ENCODE measurements around the gene TMEM237. TPM values are rescaled to one million over a fixed set of nuclear protein-coding genes. Genes with fewer than 3 reads are reported as not detected.
A peak's percentile ranks its signal among the peaks of the same experiment; 100 is the strongest.

Gene TMEM237
- total RNA-seq, 1 experiment from 2014 or later = 30.6 TPM

DNA sequence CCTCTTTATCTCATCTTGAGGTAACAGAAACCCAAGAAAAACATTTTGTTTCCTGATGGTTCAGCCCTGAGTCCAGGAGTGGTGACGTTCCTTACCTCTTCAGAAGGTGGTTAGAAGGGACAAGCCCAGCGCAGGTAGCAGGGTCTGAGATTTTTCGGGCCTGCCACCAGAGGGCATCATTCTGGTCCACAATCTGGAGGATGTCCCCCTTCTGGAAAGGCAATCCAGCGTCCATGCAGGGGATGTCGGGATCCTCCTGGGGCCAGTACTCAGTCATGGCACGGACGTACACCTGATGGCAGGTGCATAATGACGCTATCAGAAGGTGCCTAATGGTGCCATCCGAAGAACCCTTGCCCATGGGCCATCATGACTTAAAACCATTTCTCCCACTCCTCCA, 37.4 kb upstream of the TMEM237 start:
- CTCF ChIA-PET = no interaction called here

DNA sequence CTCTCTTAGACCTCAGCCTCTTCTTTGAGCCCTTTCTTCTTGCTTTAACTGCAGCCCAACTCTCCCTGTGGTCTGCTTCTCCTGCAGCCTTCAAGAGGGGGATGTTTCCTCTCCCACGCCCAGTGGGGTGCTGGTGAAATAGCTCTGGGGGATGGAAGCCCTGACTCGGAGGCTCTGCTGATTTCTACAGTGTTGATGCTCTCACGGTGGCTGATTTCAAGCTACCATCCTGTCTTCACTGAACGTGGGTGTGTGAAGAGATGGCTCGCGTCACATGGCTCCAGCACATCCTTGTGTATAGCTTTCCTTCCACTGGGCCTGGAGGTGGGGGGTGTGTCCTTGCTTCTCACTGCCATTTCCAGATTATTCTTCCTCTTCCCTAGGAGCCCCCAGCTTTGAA, 35.1 kb upstream of the TMEM237 start:
- POLR2A ChIA-PET = no interaction called here
- intact Hi-C loops (cut with micrococcal nuclease; ENCODE audit: unreplicated experiment) = no loop called here
- Histone ChIP-seq H3K4me3 (ENCODE audit: low read depth in 2 of 2, low read length in 2 of 2) (no peak overlapping the region), H3K27me3 (ENCODE audit: control insufficient read depth, insufficient read depth, low read length) (no peaks in the 10 kb centered on the region), H3K27ac (ENCODE audit: low read length) (no peak overlapping the region), H3K4me1 (ENCODE audit: control insufficient read depth, insufficient read depth, low read length) (no peaks in the 10 kb centered on the region), H3K9me3 (ENCODE audit: control insufficient read depth, insufficient read depth, low read depth, low read length) (no peaks in the 10 kb centered on the region), H3K36me3 (ENCODE audit: control insufficient read depth, insufficient read depth, low read length) (no peaks in the 10 kb centered on the region)
- in situ Hi-C loops (cut with HindIII; ENCODE audit: low pct_unique_long_range_greater_than_20kb, low sequenced_read_pairs) = no loop called here
- CTCF ChIA-PET = no interaction called here
- BruUV-seq (replicated peaks) = no TSS peak
- ATAC-seq = no peak
- TF ChIP-seq POLR2AphosphoS5 (IDR thresholded peaks at IDR 0.05; ENCODE audit: low read depth, low read length) = no peak
- no peak for TF ChIP-seq TCF7L2 (IDR thresholded peaks at IDR 0.05; ENCODE audit: low read depth, low read length)
- TF ChIP-seq, protein P1, sequence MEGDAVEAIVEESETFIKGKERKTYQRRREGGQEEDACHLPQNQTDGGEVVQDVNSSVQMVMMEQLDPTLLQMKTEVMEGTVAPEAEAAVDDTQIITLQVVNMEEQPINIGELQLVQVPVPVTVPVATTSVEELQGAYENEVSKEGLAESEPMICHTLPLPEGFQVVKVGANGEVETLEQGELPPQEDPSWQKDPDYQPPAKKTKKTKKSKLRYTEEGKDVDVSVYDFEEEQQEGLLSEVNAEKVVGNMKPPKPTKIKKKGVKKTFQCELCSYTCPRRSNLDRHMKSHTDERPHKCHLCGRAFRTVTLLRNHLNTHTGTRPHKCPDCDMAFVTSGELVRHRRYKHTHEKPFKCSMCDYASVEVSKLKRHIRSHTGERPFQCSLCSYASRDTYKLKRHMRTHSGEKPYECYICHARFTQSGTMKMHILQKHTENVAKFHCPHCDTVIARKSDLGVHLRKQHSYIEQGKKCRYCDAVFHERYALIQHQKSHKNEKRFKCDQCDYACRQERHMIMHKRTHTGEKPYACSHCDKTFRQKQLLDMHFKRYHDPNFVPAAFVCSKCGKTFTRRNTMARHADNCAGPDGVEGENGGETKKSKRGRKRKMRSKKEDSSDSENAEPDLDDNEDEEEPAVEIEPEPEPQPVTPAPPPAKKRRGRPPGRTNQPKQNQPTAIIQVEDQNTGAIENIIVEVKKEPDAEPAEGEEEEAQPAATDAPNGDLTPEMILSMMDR (IDR thresholded peaks at IDR 0.05) = no peak
- TF ChIP-seq, protein P2, sequence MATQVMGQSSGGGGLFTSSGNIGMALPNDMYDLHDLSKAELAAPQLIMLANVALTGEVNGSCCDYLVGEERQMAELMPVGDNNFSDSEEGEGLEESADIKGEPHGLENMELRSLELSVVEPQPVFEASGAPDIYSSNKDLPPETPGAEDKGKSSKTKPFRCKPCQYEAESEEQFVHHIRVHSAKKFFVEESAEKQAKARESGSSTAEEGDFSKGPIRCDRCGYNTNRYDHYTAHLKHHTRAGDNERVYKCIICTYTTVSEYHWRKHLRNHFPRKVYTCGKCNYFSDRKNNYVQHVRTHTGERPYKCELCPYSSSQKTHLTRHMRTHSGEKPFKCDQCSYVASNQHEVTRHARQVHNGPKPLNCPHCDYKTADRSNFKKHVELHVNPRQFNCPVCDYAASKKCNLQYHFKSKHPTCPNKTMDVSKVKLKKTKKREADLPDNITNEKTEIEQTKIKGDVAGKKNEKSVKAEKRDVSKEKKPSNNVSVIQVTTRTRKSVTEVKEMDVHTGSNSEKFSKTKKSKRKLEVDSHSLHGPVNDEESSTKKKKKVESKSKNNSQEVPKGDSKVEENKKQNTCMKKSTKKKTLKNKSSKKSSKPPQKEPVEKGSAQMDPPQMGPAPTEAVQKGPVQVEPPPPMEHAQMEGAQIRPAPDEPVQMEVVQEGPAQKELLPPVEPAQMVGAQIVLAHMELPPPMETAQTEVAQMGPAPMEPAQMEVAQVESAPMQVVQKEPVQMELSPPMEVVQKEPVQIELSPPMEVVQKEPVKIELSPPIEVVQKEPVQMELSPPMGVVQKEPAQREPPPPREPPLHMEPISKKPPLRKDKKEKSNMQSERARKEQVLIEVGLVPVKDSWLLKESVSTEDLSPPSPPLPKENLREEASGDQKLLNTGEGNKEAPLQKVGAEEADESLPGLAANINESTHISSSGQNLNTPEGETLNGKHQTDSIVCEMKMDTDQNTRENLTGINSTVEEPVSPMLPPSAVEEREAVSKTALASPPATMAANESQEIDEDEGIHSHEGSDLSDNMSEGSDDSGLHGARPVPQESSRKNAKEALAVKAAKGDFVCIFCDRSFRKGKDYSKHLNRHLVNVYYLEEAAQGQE (IDR thresholded peaks at IDR 0.05; ENCODE audit: insufficient read depth in 1 of 2, low read depth in 2 of 2, low read length in 1 of 2) = no peak
- no peak for TF ChIP-seq SIN3A (IDR thresholded peaks at IDR 0.05; ENCODE audit: borderline replicate concordance, insufficient read depth, low read depth, low read length)
- DNase-seq (ENCODE audit: low read depth, low spot score) = no peak

More for the DNA sequence above, 37.4 kb upstream of the TMEM237 start:
- ATAC-seq (0 out of 2 replicates have a peak, but pooled peaks have one; percentile 42), DNase-seq (ENCODE audit: low read depth, low spot score) (no peak)
- TF ChIP-seq, protein P2 (IDR thresholded peaks at IDR 0.05; ENCODE audit: insufficient read depth in 1 of 2, low read depth in 2 of 2, low read length in 1 of 2) = no peak
- TF ChIP-seq, protein P1 (IDR thresholded peaks at IDR 0.05) = peak; percentile 66
- Histone ChIP-seq H3K27ac (ENCODE audit: low read length) (no peak overlapping the region), H3K4me1 (ENCODE audit: control insufficient read depth, insufficient read depth, low read length) (no peaks in the 10 kb centered on the region), H3K9me3 (ENCODE audit: control insufficient read depth, insufficient read depth, low read depth, low read length) (no peaks in the 10 kb centered on the region), H3K27me3 (ENCODE audit: control insufficient read depth, insufficient read depth, low read length) (no peaks in the 10 kb centered on the region), H3K36me3 (ENCODE audit: control insufficient read depth, insufficient read depth, low read length) (no peaks in the 10 kb centered on the region), H3K4me3 (ENCODE audit: low read depth in 2 of 2, low read length in 2 of 2) (no peak overlapping the region)
- no TSS peak for BruUV-seq (replicated peaks)
- in situ Hi-C loops (cut with HindIII; ENCODE audit: low pct_unique_long_range_greater_than_20kb, low sequenced_read_pairs) (no loop called here), intact Hi-C loops (cut with micrococcal nuclease; ENCODE audit: unreplicated experiment) (no loop called here)
- POLR2A ChIA-PET = interaction anchor here (0.6 kb wide), 1 partner anchor 516 kb away, joined by 6 read pairs; no protein-coding TSS in a partner anchor

Measured in Panc1 (cell line).